Neural cell (in vitro differentiated cells): ENCODE measurements around the gene ME3. TPM values are rescaled to one million over a fixed set of nuclear protein-coding genes. Genes with fewer than 3 reads are reported as not detected.

Experiments used
- H2AFZ ChIP-seq: fragments of 200-600, 300-800 bp; sonication (generic), shearing (Covaris generic); 2 replicates; pipeline ENCODE4 v1.6.0; 2014; ENCODE audit warnings: low read depth, mild to moderate bottlenecking, antibody characterized with exemption, low read length, moderate library complexity
- H3F3A ChIP-seq: fragments of 200-600 bp; shearing (Covaris generic); 2 replicates; pipeline ENCODE4 v1.6.1; 2016; ENCODE audit warnings: mild to moderate bottlenecking, moderate library complexity, mixed read lengths, antibody characterized with exemption, low read length; ENCODE audit not compliant: insufficient read depth, poor library complexity, severe bottlenecking
- H3K27ac ChIP-seq: fragments of 200-600, 300-800 bp; sonication (generic), shearing (Covaris generic); 2 replicates; pipeline ENCODE4 v1.5.1; 2014; ENCODE audit warnings: mild to moderate bottlenecking, low read length, moderate library complexity
- H3K27me3 ChIP-seq: fragments of 300-800, 200-600 bp; sonication (generic), shearing (Covaris generic); 2 replicates; pipeline ENCODE4 v1.6.0; 2014; ENCODE audit warnings: mild to moderate bottlenecking, low read depth, low read length, moderate library complexity; ENCODE audit not compliant: insufficient read depth
- H3K36me3 ChIP-seq: fragments of 300-800, 200-600 bp; sonication (generic), shearing (Covaris generic); 2 replicates; pipeline ENCODE4 v1.5.1; 2014; ENCODE audit warnings: mild to moderate bottlenecking, antibody characterized with exemption, low read length, moderate library complexity; ENCODE audit not compliant: insufficient read depth
- H3K4me2 ChIP-seq: fragments of 300-800, 200-600 bp; sonication (generic), shearing (Covaris generic); 2 replicates; pipeline ENCODE4 v1.6.0; 2014; ENCODE audit warnings: mild to moderate bottlenecking, low read length
- H3K4me3 ChIP-seq: fragments of 300-800, 200-600 bp; sonication (generic), shearing (Covaris generic); 2 replicates; pipeline ENCODE4 v1.5.1; 2014; ENCODE audit warnings: mild to moderate bottlenecking, low read length, moderate library complexity
- H3K79me2 ChIP-seq: fragments of 200-600 bp; shearing (Covaris generic); replicated peaks from 2 replicates; pipeline ENCODE4 v1.6.0; 2014; ENCODE audit warnings: mild to moderate bottlenecking, low read length, moderate library complexity; ENCODE audit not compliant: insufficient read depth
- H3K9ac ChIP-seq: fragments of 300-800, 200-600 bp; sonication (generic), shearing (Covaris generic); 2 replicates; pipeline ENCODE4 v1.6.1; 2016; ENCODE audit warnings: mild to moderate bottlenecking, low read length, mixed read lengths
- H3K9me2 ChIP-seq: fragments of 200-600 bp; shearing (Covaris generic); 2 replicates; pipeline ENCODE4 v1.6.1; 2016; ENCODE audit warnings: mild to moderate bottlenecking, low read length, mixed read lengths; ENCODE audit not compliant: insufficient read depth
- H3K9me3 ChIP-seq: fragments of 200-600, 300-800 bp; sonication (generic), shearing (Covaris generic); 2 replicates; pipeline ENCODE4 v1.6.1; 2016; ENCODE audit warnings: mild to moderate bottlenecking, mixed run types, low read length, moderate library complexity, mixed read lengths
- H4K20me1 ChIP-seq: fragments of 200-600 bp; shearing (Covaris generic); 2 replicates; pipeline ENCODE4 v1.6.1; 2016; ENCODE audit warnings: mild to moderate bottlenecking, mixed run types; ENCODE audit not compliant: insufficient read depth
- CTCF ChIP-seq: fragments of 450-650 bp; IDR thresholded peaks from 2 replicates; pipeline ENCODE4 v1.5.1; 2014; ENCODE audit warnings: antibody characterized with exemption, mild to moderate bottlenecking, moderate library complexity; ENCODE audit not compliant: poor library complexity, severe bottlenecking
- EP300 ChIP-seq: fragments of 450-650 bp; conservative IDR thresholded peaks from 2 replicates; pipeline ENCODE4 v1.6.1; 2014; ENCODE audit warnings: antibody characterized with exemption, mild to moderate bottlenecking, moderate library complexity; ENCODE audit not compliant: poor library complexity, severe bottlenecking
- EZH2 ChIP-seq: fragments of 200-600, 300-800 bp; shearing (Covaris generic), sonication (generic); IDR thresholded peaks from 2 replicates; pipeline ENCODE4 v1.6.1; 2014; ENCODE audit warnings: antibody characterized with exemption, low read length, borderline replicate concordance, mild to moderate bottlenecking; ENCODE audit not compliant: insufficient read depth, poor library complexity, severe bottlenecking
- MXI1 ChIP-seq: fragments of 450-650 bp; conservative IDR thresholded peaks from 2 replicates; pipeline ENCODE4 v1.6.1; 2014; ENCODE audit warnings: antibody characterized with exemption, mild to moderate bottlenecking; ENCODE audit not compliant: poor library complexity, severe bottlenecking
- POLR2AphosphoS5 ChIP-seq: IDR thresholded peaks from 2 replicates; pipeline ENCODE4 v1.6.1; 2012
- RAD21 ChIP-seq: fragments of 450-650 bp; conservative IDR thresholded peaks from 2 replicates; pipeline ENCODE4 v1.6.1; 2014; ENCODE audit warnings: antibody characterized with exemption, mild to moderate bottlenecking, moderate library complexity
- REST ChIP-seq: IDR thresholded peaks from 2 replicates; pipeline ENCODE4 v1.6.1; 2012; ENCODE audit warnings: borderline replicate concordance
- SMC3 ChIP-seq: fragments of 450-650 bp; conservative IDR thresholded peaks from 2 replicates; pipeline ENCODE4 v1.6.1; 2014; ENCODE audit warnings: antibody characterized with exemption, mild to moderate bottlenecking, moderate library complexity; ENCODE audit not compliant: poor library complexity
- TAF1 ChIP-seq: IDR thresholded peaks from 2 replicates; pipeline ENCODE4 v1.6.1; 2012; ENCODE audit warnings: low read depth
- polyA plus RNA-seq: library from polyadenylated mRNA; depleted of rRNA; stranded (reverse); fragments of >200 nt; gene quantifications from 2 replicates; pipeline ENCODE4 v1.2.3, GENCODE V29; 2014

Gene ME3
- polyA plus RNA-seq, 1 donor from 2014 or later = 2.1 TPM

GRCh38 chr11:86687185-86687778 is 14.9 kb upstream of the ME3 start (continued):
- no peak for TF ChIP-seq CTCF

- Histone ChIP-seq H3F3A (no peaks in the 10 kb centered on the region), H4K20me1 (no peaks in the 10 kb centered on the region), H3K27ac (no peak overlapping the region), H3K4me3 (no peak overlapping the region), H3K9me3 (no peaks in the 10 kb centered on the region), H2AFZ (no peak overlapping the region), H3K36me3 (no peaks in the 10 kb centered on the region), H3K27me3 (no peaks in the 10 kb centered on the region), H3K9me2 (no peaks in the 10 kb centered on the region), H3K79me2 (no peaks in the 10 kb centered on the region), H3K4me2 (no peak overlapping the region), H3K9ac (no peak overlapping the region)
- no peak for TF ChIP-seq REST
- no peak for TF ChIP-seq MXI1
- TF ChIP-seq EP300 = no peak
- no peak for TF ChIP-seq SMC3
- no peak for TF ChIP-seq CTCF
- no peak for TF ChIP-seq POLR2AphosphoS5
- TF ChIP-seq EZH2 = no peak
- TF ChIP-seq TAF1 = no peak
- no peak for TF ChIP-seq RAD21
Measured at GRCh38 chr11:86686531-86686930, 14.1 kb upstream of the ME3 start.

- Histone ChIP-seq H3K4me3 (no peak overlapping the region), H4K20me1 (no peaks in the 10 kb centered on the region), H3K9me2 (no peaks in the 10 kb centered on the region), H3K27ac (no peak overlapping the region), H3F3A (no peaks in the 10 kb centered on the region), H3K27me3 (no peaks in the 10 kb centered on the region), H3K9me3 (no peaks in the 10 kb centered on the region), H3K36me3 (no peaks in the 10 kb centered on the region), H3K4me2 (no peak overlapping the region), H3K79me2 (no peaks in the 10 kb centered on the region), H3K9ac (no peak overlapping the region), H2AFZ (no peak overlapping the region)
- TF ChIP-seq CTCF = no peak
- no peak for TF ChIP-seq POLR2AphosphoS5
- TF ChIP-seq EZH2 = no peak
- no peak for TF ChIP-seq MXI1
- no peak for TF ChIP-seq SMC3
- no peak for TF ChIP-seq EP300
- no peak for TF ChIP-seq REST
- TF ChIP-seq RAD21 = no peak
- TF ChIP-seq TAF1 = no peak
Measured at GRCh38 chr11:86681483-86681756, 9.0 kb upstream of the ME3 start.
